HG03571 (cell line): ENCODE data around the gene PTS.

ENCODE experiments used
- ATAC-seq: cut with Tn5 transposase; IDR thresholded peaks from one replicate; pipeline ENCODE4 v1.9.1; 2021; ENCODE audit not compliant: unreplicated experiment

Gene PTS

GRCh38 chr11:112221274-112221835 lies 4.9 kb upstream of the PTS start:
- ATAC-seq: no peak

GRCh38 chr11:112222303-112222702 lies 3.9 kb upstream of the PTS start:
- ATAC-seq: no peak

- no peak for ATAC-seq
Measured at GRCh38 chr11:112223121-112223520, 3.1 kb upstream of the PTS start.

GRCh38 chr11:112223754-112224532 lies 2.3 kb upstream of the PTS start:
- no peak for ATAC-seq

GRCh38 chr11:112225753-112226061 lies 521 bp upstream of the PTS start:
- no peak for ATAC-seq

GRCh38 chr11:112226831-112227401 lies 688 bp downstream of the PTS start:
- ATAC-seq: peak; percentile 45

- no peak for ATAC-seq
Measured at GRCh38 chr11:112227471-112227870, 1.2 kb downstream of the PTS start.

- ATAC-seq: no peak
Measured at GRCh38 chr11:112228706-112229105, 2.5 kb downstream of the PTS start.

- ATAC-seq: no peak
Measured at GRCh38 chr11:112229159-112229558, 2.9 kb downstream of the PTS start.

GRCh38 chr11:112229746-112230433 lies 3.7 kb downstream of the PTS start:
- no peak for ATAC-seq

GRCh38 chr11:112231952-112232351 lies 5.7 kb downstream of the PTS start:
- no peak for ATAC-seq

GRCh38 chr11:112235750-112236390 lies 9.6 kb downstream of the PTS start:
- peak; percentile 53 for ATAC-seq

GRCh38 chr11:112237451-112237850 lies 11.2 kb downstream of the PTS start:
- no peak for ATAC-seq

- ATAC-seq: no peak
Measured at GRCh38 chr11:112238041-112238440, 11.8 kb downstream of the PTS start.

GRCh38 chr11:112241486-112241885 lies 15.3 kb downstream of the PTS start:
- ATAC-seq: no peak

GRCh38 chr11:112247201-112247600 lies 21.0 kb downstream of the PTS start:
- ATAC-seq: no peak

- no peak for ATAC-seq
Measured at GRCh38 chr11:112248201-112248600, 22.0 kb downstream of the PTS start.

- ATAC-seq: no peak
Measured at GRCh38 chr11:112249871-112250610, 23.8 kb downstream of the PTS start.

GRCh38 chr11:112253605-112254242 lies 27.5 kb downstream of the PTS start:
- ATAC-seq: no peak

GRCh38 chr11:112255067-112255720 lies 29.0 kb downstream of the PTS start:
- no peak for ATAC-seq
